LNCAP (cell line): ENCODE results near the gene POLR1C.

Experiments
- CTCF ChIP-seq: fragments of 450-650 bp; IDR thresholded peaks from 2 replicates; pipeline ENCODE4 v1.5.1; 2017; ENCODE audit warnings: mild to moderate bottlenecking

Gene POLR1C

GRCh38 chr6:43489277-43490072 lies 27.4 kb upstream of the POLR1C start:
- no peak for TF ChIP-seq CTCF

- no peak for TF ChIP-seq CTCF
Observed at GRCh38 chr6:43490523-43490939, 26.4 kb upstream of the POLR1C start.

DNA sequence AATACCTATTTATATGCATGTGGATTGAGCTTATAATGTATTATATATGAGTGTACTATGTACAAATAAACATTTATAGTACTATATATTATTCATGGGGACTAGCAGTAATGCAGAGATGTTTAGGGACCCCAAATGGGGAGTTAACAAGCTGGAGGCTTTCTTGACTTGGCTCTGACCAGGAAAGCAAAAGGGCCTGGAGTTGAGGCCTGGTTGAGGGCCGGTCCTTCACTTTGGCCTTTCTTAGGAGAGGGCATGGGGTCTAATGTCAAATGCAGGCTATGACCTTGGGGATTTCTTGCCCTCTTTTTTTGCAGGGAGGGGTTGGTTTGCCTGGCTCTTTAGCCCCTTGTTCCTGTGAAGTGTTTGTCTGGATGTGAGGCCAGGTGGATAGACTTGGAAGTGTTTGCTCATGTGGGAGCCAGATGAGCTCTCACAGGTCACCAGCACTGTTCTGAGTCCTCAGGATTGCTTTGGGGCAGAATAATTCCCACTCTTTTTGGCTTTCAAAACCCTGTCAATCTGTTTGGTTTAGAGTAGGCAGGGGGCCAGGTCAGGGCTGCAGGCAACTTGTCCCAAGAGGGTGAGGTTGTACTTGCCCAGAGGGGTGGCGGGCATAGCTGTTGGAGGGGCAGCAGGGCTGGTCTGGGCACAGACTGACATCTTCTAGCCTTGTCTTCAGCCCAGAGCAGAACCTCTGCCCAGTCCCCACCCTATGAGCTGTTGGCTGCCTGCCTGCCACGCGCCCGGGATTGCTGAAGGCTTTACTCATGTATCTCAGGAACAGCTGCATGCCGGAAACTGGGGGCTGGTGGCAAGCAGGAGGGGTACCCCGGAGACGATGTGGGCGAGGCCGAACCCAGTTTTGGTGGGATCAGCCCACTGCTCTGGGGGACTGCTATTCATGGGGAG lies 24.9 kb upstream of the POLR1C start:
- no peak for TF ChIP-seq CTCF

DNA sequence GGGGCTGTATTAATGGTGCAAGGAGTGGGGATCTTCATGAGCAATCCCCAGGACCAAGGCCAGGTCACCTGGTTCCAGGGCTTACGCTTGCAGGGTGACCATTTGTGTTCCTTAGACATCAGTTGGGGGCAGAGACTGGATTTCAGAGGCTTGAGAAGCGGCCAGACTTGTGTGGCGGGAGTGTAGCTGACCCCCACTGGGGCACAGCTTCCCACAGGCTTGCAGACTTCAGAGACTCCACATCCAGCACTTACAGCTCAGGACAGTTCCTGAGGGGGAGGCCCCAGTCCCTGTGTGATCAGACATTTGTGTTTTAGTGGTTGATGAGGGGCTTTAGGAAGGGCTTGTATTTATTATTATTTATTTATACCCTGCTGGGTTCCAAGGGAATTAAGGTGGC lies 24.2 kb upstream of the POLR1C start:
- no peak for TF ChIP-seq CTCF

DNA sequence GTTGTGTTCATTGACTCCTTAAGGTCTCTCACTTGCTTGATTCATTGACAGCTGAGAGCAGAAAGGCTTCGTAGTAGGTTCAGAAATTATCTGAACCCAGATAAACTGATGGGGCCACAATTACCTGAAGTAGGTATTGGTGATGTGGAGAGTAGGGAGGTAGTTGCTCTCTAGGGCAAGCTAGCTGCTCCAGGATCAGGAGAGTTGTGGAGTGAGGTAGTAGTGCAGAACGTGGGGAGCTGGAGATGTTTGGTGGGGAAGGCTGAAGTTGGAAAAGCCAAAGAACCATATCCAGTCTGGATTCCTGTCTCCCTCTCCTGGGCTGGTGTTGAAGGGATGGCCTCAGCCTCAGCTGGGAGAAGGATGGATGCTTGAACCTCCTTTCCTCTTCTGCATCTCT lies 23.7 kb upstream of the POLR1C start:
- no peak for TF ChIP-seq CTCF

GRCh38 chr6:43493833-43494232 lies 23.1 kb upstream of the POLR1C start:
- no peak for TF ChIP-seq CTCF

- no peak for TF ChIP-seq CTCF
Observed at GRCh38 chr6:43494321-43494720, 22.6 kb upstream of the POLR1C start.
